NCI-H526 (cell line): ENCODE measurements around the gene PSEN1.

ENCODE experiments used
- DNase-seq, 2 experiments: peaks; one replicate each; lab custom pipeline; 2025; lab: John Stamatoyannopoulos, UW

The PSEN1 gene

GRCh38 chr14:73253721-73254120 is 117.4 kb downstream of the PSEN1 start:
- no peak for DNase-seq

- no peak for DNase-seq
These were observed 118.1 kb downstream of the PSEN1 start for GRCh38 chr14:73254247-73255004.

GRCh38 chr14:73255005-73255400 is 118.7 kb downstream of the PSEN1 start:
- DNase-seq: no peak

GRCh38 chr14:73255693-73256225 is 119.5 kb downstream of the PSEN1 start:
- no peak for DNase-seq

GRCh38 chr14:73258076-73258475 is 121.8 kb downstream of the PSEN1 start:
- DNase-seq: peak in 1 of 2 experiments; percentile 46

GRCh38 chr14:73258845-73259611 is 122.7 kb downstream of the PSEN1 start:
- no peak for DNase-seq

- DNase-seq: no peak
These were observed 123.5 kb downstream of the PSEN1 start for GRCh38 chr14:73259837-73260236.

- DNase-seq: no peak
These were observed 124.3 kb downstream of the PSEN1 start for GRCh38 chr14:73260574-73260973.

- DNase-seq: no peak
These were observed 124.8 kb downstream of the PSEN1 start for GRCh38 chr14:73261075-73261474.

- no peak for DNase-seq
These were observed 125.5 kb downstream of the PSEN1 start for GRCh38 chr14:73261520-73262426.

GRCh38 chr14:73262427-73263183 is 126.3 kb downstream of the PSEN1 start:
- no peak for DNase-seq

- no peak for DNase-seq
These were observed 127.3 kb downstream of the PSEN1 start for GRCh38 chr14:73263606-73264005.

- DNase-seq: no peak
These were observed 128.0 kb downstream of the PSEN1 start for GRCh38 chr14:73264080-73264884.

GRCh38 chr14:73264885-73265720 is 128.8 kb downstream of the PSEN1 start:
- DNase-seq: no peak

- no peak for DNase-seq
These were observed 129.4 kb downstream of the PSEN1 start for GRCh38 chr14:73265721-73266046.

GRCh38 chr14:73266317-73266716 is 130.0 kb downstream of the PSEN1 start:
- DNase-seq: no peak

- no peak for DNase-seq
These were observed 131.2 kb downstream of the PSEN1 start for GRCh38 chr14:73267474-73267873.

GRCh38 chr14:73269729-73270531 is 133.6 kb downstream of the PSEN1 start:
- DNase-seq: no peak

- no peak for DNase-seq
These were observed 136.1 kb downstream of the PSEN1 start for GRCh38 chr14:73272393-73272792.
